SK-N-SH (cell line): Measurements from ENCODE around the gene C4orf54. TPM values are rescaled to one million over a fixed set of nuclear protein-coding genes. Genes with fewer than 3 reads are reported as not detected.

Source experiments
- CTCF ChIA-PET: fragments of 300-600, 350-600 bp; formaldehyde crosslinking; extraction: SDS; loops from one replicate; lab custom pipeline; 2021; lab: Yijun Ruan, JAX
- POLR2A ChIA-PET: fragments of 350-600 bp; sonication (Branson Sonifier 250); formaldehyde crosslinking; extraction: SDS; loops from one replicate; lab custom pipeline; 2020; ENCODE audit warnings: antibody characterized with exemption, inconsistent platforms; lab: Yijun Ruan, JAX
- DNase-seq: peaks from one replicate; pipeline ENCODE4 v3.0.0; 2012
- H2AFZ ChIP-seq: fragments of 200-600 bp; sonication (generic); 2 replicates; pipeline ENCODE4 v1.8.1; 2016; ENCODE audit warnings: antibody characterized with exemption, mild to moderate bottlenecking, low read depth
- H3F3A ChIP-seq: fragments of 200-600 bp; sonication (generic); replicated peaks from 2 replicates; pipeline ENCODE3; 2016; ENCODE audit warnings: antibody characterized with exemption, mild to moderate bottlenecking; ENCODE audit not compliant: insufficient read depth
- H3K27ac ChIP-seq, 2 experiments: fragments of 200-500 bp in 1 of 2; fragments of 200-600 bp in 1 of 2; sonication (Bioruptor generic) in 1 of 2; sonication (generic), shearing (Covaris generic) in 1 of 2; 2 replicates each; pipeline versions ENCODE4 v1.5.1 to v1.6.1; 2014 to 2016; ENCODE audit warnings: low read depth in 2 of 2, inconsistent platforms in 1 of 2, low read length in 1 of 2, mild to moderate bottlenecking in 1 of 2, mixed read lengths in 1 of 2
- H3K27me3 ChIP-seq: fragments of 200-600 bp; sonication (generic), shearing (Covaris generic); 2 replicates; pipeline ENCODE4 v1.6.1; 2016; ENCODE audit warnings: mixed run types; ENCODE audit not compliant: insufficient read depth
- H3K36me3 ChIP-seq, 2 experiments: fragments of 200-500 bp in 1 of 2; fragments of 200-600 bp in 1 of 2; sonication (Bioruptor generic) in 1 of 2; sonication (generic) in 1 of 2; replicated peaks in 1 of 2; 2 replicates each; pipeline versions ENCODE3 to v1.5.1; 2014 to 2016; ENCODE audit warnings: low read length in 1 of 2, mild to moderate bottlenecking in 1 of 2; ENCODE audit not compliant: insufficient read depth in 2 of 2, control insufficient read depth in 1 of 2
- H3K4me1 ChIP-seq, 2 experiments: fragments of 200-500 bp in 1 of 2; fragments of 200-600 bp in 1 of 2; sonication (Bioruptor generic) in 1 of 2; sonication (generic), shearing (Covaris generic) in 1 of 2; 2 replicates each; pipeline versions ENCODE4 v1.5.1 to v1.6.1; 2014 to 2016; ENCODE audit warnings: low read depth in 1 of 2, low read length in 1 of 2, mixed run types in 1 of 2; ENCODE audit not compliant: insufficient read depth in 2 of 2, control insufficient read depth in 1 of 2
- H3K4me2 ChIP-seq: fragments of 200-600 bp; sonication (generic), shearing (Covaris generic); 2 replicates; pipeline ENCODE4 v1.6.1; 2017; ENCODE audit warnings: mixed run types
- H3K4me3 ChIP-seq, 2 experiments: fragments of 200-500 bp in 1 of 2; fragments of 200-600 bp in 1 of 2; sonication (Bioruptor generic) in 1 of 2; sonication (generic), shearing (Covaris generic) in 1 of 2; 2 replicates each; pipeline versions ENCODE4 v1.5.1 to v1.8.1; 2014 to 2016; ENCODE audit warnings: low read depth in 2 of 2, inconsistent platforms in 1 of 2, low read length in 1 of 2, mild to moderate bottlenecking in 1 of 2, mixed read lengths in 1 of 2, moderate library complexity in 1 of 2
- H3K79me2 ChIP-seq: fragments of 200-600 bp; sonication (generic); 2 replicates; pipeline ENCODE4 v1.8.1; 2017; ENCODE audit warnings: mild to moderate bottlenecking; ENCODE audit not compliant: insufficient read depth
- H3K9ac ChIP-seq: fragments of 200-600 bp; sonication (generic); 2 replicates; pipeline ENCODE4 v1.6.1; 2017; ENCODE audit warnings: mixed run types
- H3K9me2 ChIP-seq: fragments of 200-600 bp; sonication (generic); 2 replicates; pipeline ENCODE4 v1.6.1; 2017; ENCODE audit warnings: mixed run types
- H3K9me3 ChIP-seq: fragments of 200-600 bp; sonication (generic); 2 replicates; pipeline ENCODE4 v1.6.1; 2017; ENCODE audit warnings: mixed run types, mild to moderate bottlenecking, moderate library complexity
- H4K20me1 ChIP-seq: fragments of 200-600 bp; sonication (generic); 2 replicates; pipeline ENCODE4 v1.6.1; 2017; ENCODE audit warnings: mild to moderate bottlenecking, mixed run types; ENCODE audit not compliant: insufficient read depth
- CHD2 ChIP-seq: fragments of 150-350 bp; IDR thresholded peaks from 2 replicates; pipeline ENCODE4 v1.6.1; 2018; ENCODE audit warnings: low read length; ENCODE audit not compliant: partially characterized antibody
- ELF1 ChIP-seq: IDR thresholded peaks from 2 replicates; pipeline ENCODE4 v1.4.0; 2012
- EZH2phosphoT487 ChIP-seq: fragments of 200-600 bp; sonication (generic); IDR thresholded peaks from 2 replicates; pipeline ENCODE4 v1.6.1; 2017; ENCODE audit warnings: low read depth, mixed run types, mild to moderate bottlenecking, antibody characterized with exemption, moderate library complexity, borderline replicate concordance
- FOXJ3 ChIP-seq: sonication (generic); formaldehyde crosslinking; IDR thresholded peaks from 2 replicates; pipeline ENCODE4 v1.5.1; 2020; ENCODE audit warnings: mild to moderate bottlenecking, missing genetic modification reagents
- FOXM1 ChIP-seq: IDR thresholded peaks from 2 replicates; pipeline ENCODE4 v1.4.0; 2012; ENCODE audit warnings: low read depth, mild to moderate bottlenecking
- GABPA ChIP-seq: IDR thresholded peaks from 2 replicates; pipeline ENCODE4 v1.4.0; 2012; ENCODE audit warnings: low read depth, mild to moderate bottlenecking
- MEF2A ChIP-seq: IDR thresholded peaks from 2 replicates; pipeline ENCODE4 v1.4.0; 2012; ENCODE audit warnings: low read depth, borderline replicate concordance
- MXI1 ChIP-seq: IDR thresholded peaks from 2 replicates; pipeline ENCODE4 v1.6.1; 2012; ENCODE audit warnings: mild to moderate bottlenecking, low read depth, low read length, improper control_type of control experiment
- RAD21 ChIP-seq: IDR thresholded peaks from 2 replicates; pipeline ENCODE4 v1.6.1; 2012; ENCODE audit warnings: mild to moderate bottlenecking, low read length
- RCOR1 ChIP-seq: fragments of 150-350 bp; IDR thresholded peaks from 2 replicates; pipeline ENCODE4 v1.6.1; 2017; ENCODE audit warnings: antibody characterized with exemption, low read length
- REST ChIP-seq: IDR thresholded peaks from 2 replicates; pipeline ENCODE4 v1.6.1; 2012; ENCODE audit warnings: mild to moderate bottlenecking, low read depth, low read length, moderate library complexity
- TEAD4 ChIP-seq: IDR thresholded peaks from 2 replicates; pipeline ENCODE4 v1.4.0; 2012; ENCODE audit warnings: mild to moderate bottlenecking, borderline replicate concordance; ENCODE audit not compliant: insufficient read depth
- USF1 ChIP-seq: IDR thresholded peaks from 2 replicates; pipeline ENCODE4 v1.4.0; 2012; ENCODE audit warnings: low read depth, borderline replicate concordance
- USF2 ChIP-seq: fragments of 150-350 bp; IDR thresholded peaks from 2 replicates; pipeline ENCODE4 v1.6.1; 2017; ENCODE audit warnings: antibody characterized with exemption, low read length, low read depth, borderline replicate concordance
- WGBS: methylation state at CpG from one replicate; pipeline ENCODE4 v1.1.6; 2017; ENCODE audit warnings: low lambda C conversion rate; 5-methylcytosine and 5-hydroxymethylcytosine counted together
- polyA plus RNA-seq, 3 experiments: library from polyadenylated mRNA; depleted of rRNA; stranded (reverse); fragments of >200 nt; gene quantifications; 2 replicates each; pipeline ENCODE4 v1.2.3, GENCODE V29; 2012
- TF ChIP-seq, protein P1 (sequence below): IDR thresholded peaks from 2 replicates; pipeline ENCODE4 v1.4.0; 2012; ENCODE audit warnings: low read depth, borderline replicate concordance

Gene C4orf54
- polyA plus RNA-seq, 1 of the 3 experiments (the other 2 are of a cell fraction), result not detected

- CTCF ChIA-PET, result no interaction called here
- TF ChIP-seq RAD21 (no peak), EZH2phosphoT487 (no peak), TEAD4 (no peak), USF1 (no peak), GABPA (no peak), CHD2 (no peak), USF2 (no peak), FOXM1 (no peak), MXI1 (no peak)
- TF ChIP-seq, protein P1, sequence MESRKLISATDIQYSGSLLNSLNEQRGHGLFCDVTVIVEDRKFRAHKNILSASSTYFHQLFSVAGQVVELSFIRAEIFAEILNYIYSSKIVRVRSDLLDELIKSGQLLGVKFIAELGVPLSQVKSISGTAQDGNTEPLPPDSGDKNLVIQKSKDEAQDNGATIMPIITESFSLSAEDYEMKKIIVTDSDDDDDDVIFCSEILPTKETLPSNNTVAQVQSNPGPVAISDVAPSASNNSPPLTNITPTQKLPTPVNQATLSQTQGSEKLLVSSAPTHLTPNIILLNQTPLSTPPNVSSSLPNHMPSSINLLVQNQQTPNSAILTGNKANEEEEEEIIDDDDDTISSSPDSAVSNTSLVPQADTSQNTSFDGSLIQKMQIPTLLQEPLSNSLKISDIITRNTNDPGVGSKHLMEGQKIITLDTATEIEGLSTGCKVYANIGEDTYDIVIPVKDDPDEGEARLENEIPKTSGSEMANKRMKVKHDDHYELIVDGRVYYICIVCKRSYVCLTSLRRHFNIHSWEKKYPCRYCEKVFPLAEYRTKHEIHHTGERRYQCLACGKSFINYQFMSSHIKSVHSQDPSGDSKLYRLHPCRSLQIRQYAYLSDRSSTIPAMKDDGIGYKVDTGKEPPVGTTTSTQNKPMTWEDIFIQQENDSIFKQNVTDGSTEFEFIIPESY, result no peak
- TF ChIP-seq, all 33 proteins: peak for 0
- DNase-seq, result no peak
- Histone ChIP-seq H3K27me3 (no peaks in the 10 kb centered on the region; the same call in 1 of the 2 replicates), H3K4me3 (no peak overlapping the region), H3K9ac (no peak overlapping the region), H2AFZ (no peak overlapping the region), H3K9me2 (no peaks in the 10 kb centered on the region), H3F3A (no peaks in the 10 kb centered on the region), H3K9me3 (no peaks in the 10 kb centered on the region), H3K27ac (no peak overlapping the region), H3K36me3 (no peaks in the 10 kb centered on the region), H3K79me2 (no peaks in the 10 kb centered on the region), H3K4me1 (no peaks in the 10 kb centered on the region), H3K4me2 (no peak overlapping the region), H4K20me1 (no peaks in the 10 kb centered on the region)
- POLR2A ChIA-PET, result no interaction called here
These were observed 7.1 kb upstream of the C4orf54 start for GRCh38 chr4:99664716-99665115.

DNA sequence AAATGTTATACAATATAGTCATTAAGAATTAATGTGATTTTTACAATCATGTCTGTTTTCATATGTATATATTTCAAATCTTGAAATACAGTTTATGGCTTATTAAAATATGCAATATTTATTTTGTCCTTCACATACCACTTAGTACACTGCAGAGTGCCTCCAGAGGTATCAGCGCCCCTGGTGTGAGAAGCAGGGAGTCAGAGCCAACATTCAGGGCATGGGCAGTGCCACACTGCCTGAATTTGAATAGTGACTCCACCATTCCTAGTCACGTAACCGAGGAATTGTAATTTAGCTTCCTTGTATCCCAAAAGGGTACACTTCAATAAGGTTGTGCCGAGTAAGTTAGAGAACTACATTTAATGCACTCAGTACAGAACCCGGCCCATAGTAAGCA is 4.3 kb upstream of the C4orf54 start:
- no peak overlapping the region for H3K4me2 ChIP-seq
- no peaks in the 10 kb centered on the region for H3K36me3 ChIP-seq
- no peaks in the 10 kb centered on the region for H3K9me2 ChIP-seq
- no peak overlapping the region for H3K27ac ChIP-seq
- CTCF ChIA-PET, result no interaction called here
- no peaks in the 10 kb centered on the region for H4K20me1 ChIP-seq
- no peaks in the 10 kb centered on the region for H3K9me3 ChIP-seq
- H3F3A ChIP-seq, result no peaks in the 10 kb centered on the region
- 46% methylated on average over 5 of the region's 5 CpGs for WGBS
- POLR2A ChIA-PET, result no interaction called here
- no peaks in the 10 kb centered on the region for H3K79me2 ChIP-seq
- H3K9ac ChIP-seq, result no peak overlapping the region
- no peak for DNase-seq
- no peak overlapping the region for H3K4me3 ChIP-seq
- no peaks in the 10 kb centered on the region; the same call in 1 of the 2 replicates for H3K27me3 ChIP-seq
- H3K4me1 ChIP-seq, result no peaks in the 10 kb centered on the region
- H2AFZ ChIP-seq, result no peak overlapping the region
- TF ChIP-seq MEF2A (no peak), MXI1 (no peak), USF1 (no peak), ELF1 (no peak), FOXJ3 (CRISPR knock-in tag) (no peak), CHD2 (no peak), REST (no peak), TEAD4 (no peak), RCOR1 (no peak)
- TF ChIP-seq, protein P1, result no peak
